Measurements from ENCODE around the gene CYTIP.
"Not testable (repeated sequence)": the region's sequence is repeated elsewhere in the genome, so short reads cannot be mapped to it uniquely, and the experiment has no call there.

CYTIP gene

DNA sequence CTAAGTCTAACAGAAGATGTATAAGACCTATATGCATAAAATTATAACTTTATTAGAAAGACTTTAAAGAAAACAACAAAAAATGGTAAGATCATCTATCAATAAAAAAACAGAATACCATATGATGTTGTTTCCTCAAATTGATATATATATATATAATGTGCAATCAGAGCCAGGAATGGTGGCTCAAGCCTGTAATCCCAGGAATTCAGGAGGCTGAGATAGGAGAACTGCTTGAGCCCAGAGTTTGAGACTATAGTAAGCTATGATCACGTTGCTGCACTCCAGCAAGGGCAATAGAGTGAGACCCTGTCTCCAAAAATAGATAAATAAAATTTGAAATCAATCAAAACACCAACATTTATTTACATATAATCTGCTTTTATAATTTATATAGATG lies 19.5 kb downstream of the CYTIP start:
- ATAC-seq (ENCODE audit: low read depth) (no peak), DNase-seq (ENCODE audit: low spot score in 2 of 2) (no peak)
- peaks cover 22% of the 10 kb centered on the region for H3K4me1 Mint-ChIP-seq
- H3K27me3 Mint-ChIP-seq, result no peaks in the 10 kb centered on the region
- peaks cover 65% of the 10 kb centered on the region for H3K36me3 Mint-ChIP-seq
- H3K4me3 Mint-ChIP-seq, result no peak overlapping the region
- peaks cover 4% of the 10 kb centered on the region for H3K9me3 Mint-ChIP-seq
- no peak overlapping the region for H3K27ac Mint-ChIP-seq

DNA sequence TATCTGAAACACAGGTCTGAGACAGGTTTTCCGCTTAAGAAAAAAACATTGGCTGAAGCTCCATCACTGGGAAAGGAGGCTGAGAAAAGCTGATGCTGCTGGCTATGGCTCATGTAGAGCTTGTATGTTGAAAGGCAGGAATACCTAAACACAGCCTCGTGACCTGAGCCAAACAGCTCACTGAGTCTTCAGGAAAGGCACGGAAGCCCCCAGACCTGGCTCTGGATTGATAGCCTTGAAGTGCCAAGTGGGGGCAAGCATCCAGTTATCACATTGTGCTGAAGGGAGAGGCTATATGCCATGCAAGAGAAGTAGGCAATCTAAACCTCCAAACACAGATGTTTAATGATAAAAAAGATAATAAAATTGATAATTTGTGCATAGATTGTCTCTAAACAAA lies 21.9 kb downstream of the CYTIP start:
- Mint-ChIP-seq H3K27me3 (no peaks in the 10 kb centered on the region), H3K4me1 (peaks cover 28% of the 10 kb centered on the region), H3K27ac (peak overlapping the region; percentile 92), H3K36me3 (peaks cover 51% of the 10 kb centered on the region), H3K4me3 (no peak overlapping the region), H3K9me3 (peaks cover 4% of the 10 kb centered on the region)
- ATAC-seq (ENCODE audit: low read depth), result no peak
- no peak for DNase-seq (ENCODE audit: low spot score in 2 of 2)

DNA sequence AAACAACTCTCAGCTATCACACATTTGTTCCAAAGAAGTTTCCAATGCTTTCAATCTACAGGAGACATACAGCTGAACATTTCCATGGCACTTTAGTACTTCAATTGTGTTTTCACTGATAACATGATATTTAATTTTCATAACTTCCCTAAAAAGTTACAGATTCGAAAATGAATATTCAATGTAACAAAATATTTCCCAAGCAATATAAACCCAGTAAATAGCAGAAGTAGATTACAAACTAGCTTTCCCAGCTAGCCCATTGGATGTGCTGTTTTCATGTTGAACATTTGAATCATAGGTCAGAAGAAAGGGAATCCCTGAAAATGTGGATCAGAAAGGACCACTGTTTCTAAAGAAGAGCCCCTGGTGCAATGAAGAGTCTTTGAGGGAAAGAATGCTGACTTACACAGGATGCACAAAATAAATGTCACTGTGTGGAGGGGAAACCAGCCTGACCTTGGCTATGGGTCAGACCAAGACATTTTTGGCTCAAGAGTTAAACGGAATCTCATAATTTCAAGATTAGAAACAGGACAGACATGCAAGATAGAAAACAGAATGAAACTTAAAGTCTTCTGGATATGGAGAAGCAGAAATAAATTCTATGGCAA lies 22.5 kb downstream of the CYTIP start:
- H3K9me3 Mint-ChIP-seq, result peaks cover 4% of the 10 kb centered on the region
- ATAC-seq (ENCODE audit: low read depth), result no peak

DNA sequence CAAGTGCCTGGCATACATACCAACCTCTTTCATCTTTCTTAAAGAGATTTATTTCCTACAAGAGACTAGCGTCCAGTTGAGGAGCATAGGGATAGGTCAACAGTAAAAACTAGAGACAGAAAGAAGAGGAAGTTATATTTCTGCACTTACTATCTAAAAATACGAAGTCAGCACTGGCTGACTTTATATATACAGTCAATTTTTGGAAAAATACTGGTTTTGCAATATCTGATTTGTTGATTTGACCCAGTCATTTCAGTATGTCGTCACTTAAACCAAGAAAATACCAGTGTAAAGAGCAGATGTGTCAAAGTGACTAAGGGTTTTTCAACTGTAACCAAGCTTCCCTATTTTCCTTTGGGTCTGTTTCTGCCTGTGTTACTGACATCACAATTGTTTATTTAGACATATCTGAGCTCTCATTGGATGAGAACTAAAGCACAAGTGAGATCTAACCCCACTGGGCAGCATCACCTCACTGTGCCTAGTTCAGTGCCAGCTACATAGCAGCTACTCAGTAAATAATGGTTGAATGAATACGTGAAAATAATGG lies 23.0 kb downstream of the CYTIP start:
- Mint-ChIP-seq H3K9me3 (peaks cover 4% of the 10 kb centered on the region), H3K4me1 (peaks cover 33% of the 10 kb centered on the region), H3K27me3 (no peaks in the 10 kb centered on the region), H3K27ac (peak overlapping the region; percentile 92), H3K4me3 (peak overlapping the region; percentile 27), H3K36me3 (peaks cover 45% of the 10 kb centered on the region)
- DNase-seq (ENCODE audit: low spot score in 2 of 2) (peak; percentile 20 to 21), ATAC-seq (ENCODE audit: low read depth) (peak; percentile 79)

More for the DNA sequence above, 22.5 kb downstream of the CYTIP start:
- no peak for DNase-seq (ENCODE audit: low spot score in 2 of 2)
- H3K27me3 Mint-ChIP-seq, result no peaks in the 10 kb centered on the region
- no peak overlapping the region for H3K4me3 Mint-ChIP-seq
- peaks cover 31% of the 10 kb centered on the region for H3K4me1 Mint-ChIP-seq
- peaks cover 48% of the 10 kb centered on the region for H3K36me3 Mint-ChIP-seq
- H3K27ac Mint-ChIP-seq, result peak overlapping the region; percentile 92

DNA sequence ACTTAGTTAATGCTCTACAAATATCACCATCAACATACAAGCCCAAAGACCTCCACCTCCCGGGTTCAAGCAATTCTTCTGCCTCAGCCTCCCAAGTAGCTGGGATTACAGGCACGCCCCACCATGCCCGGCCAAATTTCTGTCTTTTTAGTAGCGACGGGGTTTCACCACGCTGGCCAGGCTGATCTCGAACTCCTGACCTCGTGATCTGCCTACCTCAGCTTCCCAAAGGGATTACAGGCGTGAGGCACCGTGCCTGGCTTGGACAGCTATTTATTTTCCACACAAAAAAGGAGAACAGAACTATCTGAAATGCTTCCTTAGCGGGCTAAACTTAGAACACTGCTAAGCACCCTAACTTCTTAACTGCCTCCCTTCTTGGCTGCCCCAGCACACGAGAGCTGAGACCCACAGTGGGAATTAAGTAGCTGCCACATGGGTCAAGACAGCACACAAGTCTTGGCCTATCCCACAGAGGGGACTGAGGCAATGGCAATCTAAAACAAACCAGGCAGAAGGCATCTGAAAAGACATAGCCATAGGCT lies 24.8 kb downstream of the CYTIP start:
- peaks cover 43% of the 10 kb centered on the region for H3K4me1 Mint-ChIP-seq
- ATAC-seq (ENCODE audit: low read depth) (no peak), DNase-seq (ENCODE audit: low spot score in 2 of 2) (no peak)
- H3K27ac Mint-ChIP-seq, result peak overlapping the region; percentile 82
- peaks cover 4% of the 10 kb centered on the region for H3K9me3 Mint-ChIP-seq
- peaks cover 45% of the 10 kb centered on the region for H3K36me3 Mint-ChIP-seq
- H3K27me3 Mint-ChIP-seq, result no peaks in the 10 kb centered on the region
- H3K4me3 Mint-ChIP-seq, result peak overlapping the region; percentile 5

DNA sequence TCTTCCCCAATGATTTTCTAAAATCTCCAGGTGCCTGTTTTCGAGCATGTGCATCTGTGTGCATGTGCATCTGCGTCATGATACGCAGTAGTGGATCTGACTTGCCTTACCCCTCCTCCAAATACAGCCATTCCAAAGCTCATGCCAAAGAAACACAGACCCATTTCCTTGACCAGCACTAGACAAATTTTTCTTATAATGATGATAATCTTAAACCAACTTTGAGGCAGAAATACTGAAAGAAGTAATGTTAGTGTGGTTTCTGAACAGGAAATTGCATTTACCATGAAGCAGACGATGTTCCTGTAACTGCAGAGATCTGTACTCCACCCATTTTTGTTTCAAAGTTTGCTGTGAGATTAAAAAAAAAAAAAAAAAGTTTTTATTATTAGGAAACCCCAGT lies 25.6 kb downstream of the CYTIP start:
- peak in 1 of 2 donors; percentile 25 for DNase-seq (ENCODE audit: low spot score in 2 of 2)
- Mint-ChIP-seq H3K27me3 (no peaks in the 10 kb centered on the region), H3K4me3 (peak overlapping the region; percentile 69), H3K36me3 (peaks cover 48% of the 10 kb centered on the region), H3K9me3 (peaks cover 4% of the 10 kb centered on the region), H3K4me1 (peaks cover 52% of the 10 kb centered on the region), H3K27ac (peak overlapping the region; percentile 94)
- ATAC-seq (ENCODE audit: low read depth), result peak; percentile 41

DNA sequence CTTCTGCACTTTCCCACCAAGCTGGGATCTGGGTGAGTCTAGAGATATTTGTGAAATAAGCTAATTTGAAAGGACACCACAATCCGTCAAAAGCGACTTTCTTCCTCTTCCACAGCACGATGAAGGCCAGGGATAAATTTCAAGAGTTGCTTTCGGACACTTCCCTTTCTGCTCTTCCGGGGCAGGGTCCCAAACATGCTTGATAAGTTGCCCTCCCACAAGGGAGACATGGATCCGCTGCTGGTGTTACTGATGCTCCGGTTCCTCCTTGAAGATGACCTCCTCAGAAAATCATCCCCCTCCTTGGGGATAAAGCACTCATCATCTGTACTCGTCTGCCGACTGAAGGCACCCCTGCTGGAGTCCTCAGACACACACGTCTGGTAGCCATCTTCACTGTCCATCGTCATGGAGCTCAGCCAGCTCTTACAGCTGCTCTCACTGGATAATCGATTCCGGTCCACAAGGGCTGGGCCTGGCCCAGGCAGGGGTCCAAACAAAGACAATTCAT lies 28.2 kb downstream of the CYTIP start:
- ATAC-seq (ENCODE audit: low read depth) (no peak), DNase-seq (ENCODE audit: low spot score in 2 of 2) (no peak)
- no peaks in the 10 kb centered on the region for H3K27me3 Mint-ChIP-seq
- peak overlapping the region; percentile 72 for H3K27ac Mint-ChIP-seq
- H3K36me3 Mint-ChIP-seq, result peaks cover 38% of the 10 kb centered on the region
- H3K4me1 Mint-ChIP-seq, result peaks cover 52% of the 10 kb centered on the region
- H3K9me3 Mint-ChIP-seq, result no peaks in the 10 kb centered on the region
- no peak overlapping the region for H3K4me3 Mint-ChIP-seq

DNA sequence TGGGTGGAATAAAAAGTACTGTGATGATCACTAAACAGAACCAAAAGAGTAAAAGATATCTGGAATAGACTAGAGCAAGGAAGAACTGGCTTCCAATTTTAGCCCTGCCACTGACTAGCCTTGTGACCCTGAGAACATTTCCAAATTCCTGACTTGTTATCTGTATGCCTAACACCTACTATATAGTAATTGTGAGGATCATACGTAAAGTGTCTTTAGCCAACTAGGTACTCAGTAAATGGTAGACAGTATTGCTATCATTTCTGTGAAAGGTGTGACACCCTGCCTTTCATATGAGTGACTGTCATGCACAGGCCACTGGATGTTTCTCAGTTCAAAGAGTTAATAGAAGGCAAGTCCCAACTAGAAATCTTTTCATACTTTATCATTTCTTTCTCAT lies 29.8 kb downstream of the CYTIP start:
- H3K27me3 Mint-ChIP-seq, result no peaks in the 10 kb centered on the region

DNA sequence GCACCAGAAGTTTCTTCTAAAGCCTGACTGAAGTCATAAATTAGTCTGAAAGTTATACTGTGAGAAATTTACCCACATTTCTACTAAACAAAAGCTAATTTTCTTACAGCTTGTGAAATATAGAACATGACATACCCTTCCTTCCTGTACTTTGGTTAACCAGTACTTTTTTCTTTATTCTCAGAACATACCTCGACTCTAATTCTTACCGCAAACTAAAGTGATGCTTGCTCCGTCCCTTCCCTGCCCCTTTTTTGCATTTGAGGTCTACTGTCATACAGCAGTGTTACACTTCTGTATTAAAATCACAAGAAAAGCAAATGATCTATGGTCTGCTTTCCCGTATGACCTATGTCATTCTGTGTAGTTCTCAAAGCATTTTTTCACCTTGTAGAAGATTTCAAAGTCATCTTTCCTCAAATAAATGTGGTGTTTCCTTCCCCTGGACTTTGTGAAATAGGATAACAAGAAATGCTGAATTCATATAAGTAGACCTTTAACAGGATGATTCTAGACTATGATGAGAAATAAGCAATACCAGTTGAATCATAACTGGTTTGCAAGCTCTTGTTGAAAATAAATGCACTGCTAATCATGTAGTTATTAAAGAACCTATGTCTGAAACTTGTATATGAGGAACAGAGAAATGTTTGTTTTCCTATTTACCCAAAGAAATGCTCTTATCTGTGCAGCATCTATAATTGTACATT lies 30.4 kb downstream of the CYTIP start:
- peak overlapping the region; percentile 24 for H3K4me3 Mint-ChIP-seq
- ATAC-seq (ENCODE audit: low read depth), result peak; percentile 75
- H3K27me3 Mint-ChIP-seq, result no peaks in the 10 kb centered on the region
- no peaks in the 10 kb centered on the region for H3K9me3 Mint-ChIP-seq
- DNase-seq (ENCODE audit: low spot score in 2 of 2), result peak in 1 of 2 donors; percentile 9
- peak overlapping the region; percentile 86 for H3K27ac Mint-ChIP-seq
- peaks cover 36% of the 10 kb centered on the region for H3K36me3 Mint-ChIP-seq
- H3K4me1 Mint-ChIP-seq, result peaks cover 48% of the 10 kb centered on the region

More for the DNA sequence above, 29.8 kb downstream of the CYTIP start:
- Mint-ChIP-seq H3K4me3 (peak overlapping the region; percentile 24), H3K4me1 (peaks cover 49% of the 10 kb centered on the region), H3K27ac (peak overlapping the region; percentile 86), H3K9me3 (no peaks in the 10 kb centered on the region), H3K36me3 (peaks cover 36% of the 10 kb centered on the region)
- DNase-seq (ENCODE audit: low spot score in 2 of 2) (no peak), ATAC-seq (ENCODE audit: low read depth) (no peak)

DNA sequence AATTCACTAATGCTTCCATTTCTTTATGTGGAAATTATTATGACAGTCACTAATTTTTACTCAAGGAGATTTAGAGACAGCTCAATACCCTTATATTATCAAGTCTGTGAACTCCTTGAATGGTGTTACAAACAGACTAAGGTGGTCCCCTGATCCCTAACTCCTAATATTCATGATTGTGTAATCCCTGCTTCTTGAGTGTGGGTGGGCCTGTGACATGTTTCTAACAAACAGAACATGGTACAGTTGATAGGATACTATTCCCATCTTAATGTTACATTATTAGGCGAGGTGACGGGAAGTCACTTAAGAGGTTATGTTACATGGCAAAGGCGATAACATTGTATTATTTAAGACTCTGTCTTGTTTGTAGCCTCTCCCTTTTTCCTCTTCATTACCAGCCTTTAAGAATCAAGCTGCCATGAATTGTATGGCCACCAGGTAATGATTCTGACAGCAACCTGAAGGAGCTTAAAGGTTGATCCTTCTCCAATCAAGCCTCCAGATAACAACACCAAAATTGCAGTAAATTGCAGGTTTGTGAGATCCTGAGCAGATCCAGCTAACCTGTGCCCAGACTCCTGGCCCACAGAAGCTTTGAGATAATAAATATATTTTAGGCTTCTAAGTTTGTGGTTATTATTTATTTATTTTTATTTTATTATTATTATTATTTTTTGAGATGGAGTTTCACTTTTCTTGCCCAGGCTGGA lies 32.1 kb downstream of the CYTIP start:
- no peaks in the 10 kb centered on the region for H3K9me3 Mint-ChIP-seq
- no peak for ATAC-seq (ENCODE audit: low read depth)
- H3K4me1 Mint-ChIP-seq, result peaks cover 39% of the 10 kb centered on the region
- H3K4me3 Mint-ChIP-seq, result no peak overlapping the region
- H3K27me3 Mint-ChIP-seq, result no peaks in the 10 kb centered on the region
- H3K36me3 Mint-ChIP-seq, result peaks cover 32% of the 10 kb centered on the region
- no peak for DNase-seq (ENCODE audit: low spot score in 2 of 2)
- peak overlapping the region; percentile 73 for H3K27ac Mint-ChIP-seq

DNA sequence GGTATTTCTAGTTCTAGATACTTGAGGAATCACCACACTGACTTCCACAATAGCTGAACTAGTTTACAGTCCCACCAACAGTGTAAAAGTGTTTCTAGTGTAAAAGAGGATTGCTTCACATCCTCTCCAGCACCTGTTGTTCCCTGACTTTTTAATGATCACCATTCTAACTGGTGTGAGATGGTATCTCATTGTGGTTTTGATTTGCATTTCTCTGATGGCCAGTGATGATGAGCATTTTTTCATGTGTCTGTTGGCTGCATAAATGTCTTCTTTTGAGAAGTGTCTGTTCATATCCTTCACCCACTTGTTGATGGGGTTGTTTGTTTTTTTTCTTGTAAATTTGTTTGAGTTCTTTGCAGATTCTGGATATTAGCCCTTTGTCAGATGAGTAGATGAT lies 38.5 kb downstream of the CYTIP start:
- H3K27me3 Mint-ChIP-seq, result not testable (repeated sequence)

DNA sequence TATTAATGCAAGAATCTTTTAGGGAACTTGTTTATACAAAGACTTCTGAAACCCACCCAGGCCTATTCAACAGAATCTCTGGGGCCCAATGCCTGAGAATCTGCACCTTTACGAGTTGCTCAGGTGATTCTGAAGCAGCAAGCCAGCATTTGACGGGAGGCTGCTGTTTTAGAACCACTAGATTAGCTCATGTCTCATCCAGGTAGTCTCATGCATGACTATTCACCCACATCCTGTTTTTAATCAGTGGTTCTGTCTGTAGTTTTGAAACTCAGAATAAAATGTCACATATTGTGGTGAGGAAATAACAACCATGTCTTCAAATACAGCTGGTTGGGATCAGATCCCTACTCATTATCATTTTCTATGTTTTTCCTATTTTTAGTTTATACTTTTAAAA lies 39.5 kb downstream of the CYTIP start:
- no peaks in the 10 kb centered on the region for H3K27me3 Mint-ChIP-seq
- peak overlapping the region; percentile 83 for H3K27ac Mint-ChIP-seq
- H3K4me3 Mint-ChIP-seq, result peak overlapping the region; percentile 25
- ATAC-seq (ENCODE audit: low read depth), result peak; percentile 98
- peak; percentile 44 to 68 for DNase-seq (ENCODE audit: low spot score in 2 of 2)
- H3K4me1 Mint-ChIP-seq, result peaks cover 20% of the 10 kb centered on the region
- H3K9me3 Mint-ChIP-seq, result no peaks in the 10 kb centered on the region
- H3K36me3 Mint-ChIP-seq, result peaks cover 14% of the 10 kb centered on the region

More for the DNA sequence above, 38.5 kb downstream of the CYTIP start:
- Mint-ChIP-seq H3K36me3 (peaks cover 15% of the 10 kb centered on the region), H3K4me1 (peaks cover 24% of the 10 kb centered on the region), H3K27ac (peak overlapping the region; percentile 84)
- not testable (repeated sequence) for ATAC-seq (ENCODE audit: low read depth); H3K4me3 Mint-ChIP-seq; DNase-seq (ENCODE audit: low spot score in 2 of 2); H3K9me3 Mint-ChIP-seq

DNA sequence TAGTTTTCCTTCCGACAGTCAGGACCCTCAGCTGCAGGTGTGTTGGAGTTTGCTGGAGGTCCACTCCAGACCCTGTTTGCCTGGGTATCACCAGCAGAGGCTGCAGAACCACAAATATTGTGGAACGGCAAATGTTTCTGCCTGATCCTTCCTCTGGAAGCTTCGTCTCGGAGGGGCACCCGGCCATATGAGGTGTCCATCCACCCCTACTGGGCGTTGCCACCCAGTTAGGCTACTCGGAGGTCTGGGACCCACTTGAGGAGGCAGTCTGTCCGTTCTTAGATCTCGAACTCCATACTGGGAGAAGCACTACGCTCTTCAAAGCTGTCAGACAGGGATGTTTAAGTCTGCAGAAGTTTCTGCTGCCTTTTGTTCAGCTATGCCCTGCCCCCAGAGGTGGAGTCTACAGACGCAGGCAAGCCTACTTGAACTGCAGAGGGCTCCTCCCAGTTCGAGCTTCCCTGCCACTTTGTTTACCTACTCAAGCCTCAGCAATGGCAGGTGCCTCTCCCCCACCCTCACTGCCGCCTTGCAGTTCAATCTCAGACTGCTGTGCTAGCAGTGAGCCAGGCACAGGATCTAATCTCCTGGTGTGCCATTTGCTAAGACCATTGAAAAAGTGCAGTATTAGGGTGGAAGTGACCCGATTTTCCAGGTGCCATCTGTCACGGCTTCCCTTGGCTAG lies 40.9 kb downstream of the CYTIP start:
- H3K27me3 Mint-ChIP-seq, H3K4me3 Mint-ChIP-seq: not testable (repeated sequence)
- H3K4me1 Mint-ChIP-seq, result peaks cover 20% of the 10 kb centered on the region

More for the DNA sequence above, 40.9 kb downstream of the CYTIP start:
- not testable (repeated sequence) for DNase-seq (ENCODE audit: low spot score in 2 of 2); ATAC-seq (ENCODE audit: low read depth); H3K9me3 Mint-ChIP-seq; H3K27ac Mint-ChIP-seq
- H3K36me3 Mint-ChIP-seq, result peaks cover 20% of the 10 kb centered on the region

Measured in memory B cell (primary cell).